ENCODE measurements around the gene DEPDC5. TPM values are rescaled to one million over a fixed set of nuclear protein-coding genes. Genes with fewer than 3 reads are reported as not detected.
"Not testable (repeated sequence)": the region's sequence is repeated elsewhere in the genome, so short reads cannot be mapped to it uniquely, and the experiment has no call there.

Gene DEPDC5
- total RNA-seq, 1 donor from 2014 or later, result 11.8 TPM

DNA sequence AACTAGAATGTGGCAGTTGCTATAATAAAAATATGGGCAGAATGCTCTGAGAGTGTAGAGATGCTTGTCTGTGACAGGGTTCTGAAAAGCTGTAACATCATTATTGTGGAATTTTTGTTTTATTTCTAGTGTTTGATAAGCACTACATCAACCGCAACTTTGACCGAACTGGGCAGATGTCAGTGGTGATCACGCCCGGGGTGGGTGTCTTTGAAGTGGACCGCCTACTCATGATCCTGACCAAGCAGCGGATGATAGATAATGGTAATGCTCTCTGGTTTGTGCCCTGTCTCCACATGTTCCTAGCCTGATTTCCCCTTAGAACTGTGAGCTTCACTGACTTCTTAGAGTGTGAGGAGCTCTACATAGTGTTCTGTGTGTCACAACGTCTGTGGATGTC lies 48.8 kb downstream of the DEPDC5 start:
- DNase-seq (ENCODE audit: low spot score), result no peak
- intact Hi-C loops (cut with DNase I), result loop anchor here (10.0 kb wide), 1 partner anchor 62 kb away; no protein-coding TSS in a partner anchor

DNA sequence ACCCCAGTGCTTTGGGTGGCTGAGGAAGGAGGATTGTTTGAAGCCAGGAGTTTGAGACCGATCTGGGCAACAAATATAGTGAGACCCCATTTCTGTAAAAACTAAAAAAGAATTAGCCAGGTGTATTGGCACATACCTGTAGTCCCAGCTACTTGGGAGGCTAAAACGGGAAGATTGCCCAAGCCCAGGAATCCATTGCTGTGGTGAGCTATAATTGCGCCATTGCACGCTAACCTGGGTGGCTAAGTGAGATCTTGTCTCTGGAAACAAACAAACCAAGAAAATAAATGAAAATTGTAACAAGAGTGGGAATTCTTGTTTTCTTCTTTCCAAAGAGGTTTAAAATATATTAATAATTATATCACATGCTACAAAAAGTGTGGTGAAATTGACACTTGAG lies 52.9 kb downstream of the DEPDC5 start:
- DNase-seq (ENCODE audit: low spot score), result no peak
- intact Hi-C loops (cut with DNase I), result loop anchor here (10.0 kb wide), 1 partner anchor 58 kb away; no protein-coding TSS in a partner anchor

GRCh38 chr22:31812977-31813605 lies 59.3 kb downstream of the DEPDC5 start:
- DNase-seq (ENCODE audit: low spot score), result no peak
- intact Hi-C loops (cut with DNase I), result no loop called here

DNA sequence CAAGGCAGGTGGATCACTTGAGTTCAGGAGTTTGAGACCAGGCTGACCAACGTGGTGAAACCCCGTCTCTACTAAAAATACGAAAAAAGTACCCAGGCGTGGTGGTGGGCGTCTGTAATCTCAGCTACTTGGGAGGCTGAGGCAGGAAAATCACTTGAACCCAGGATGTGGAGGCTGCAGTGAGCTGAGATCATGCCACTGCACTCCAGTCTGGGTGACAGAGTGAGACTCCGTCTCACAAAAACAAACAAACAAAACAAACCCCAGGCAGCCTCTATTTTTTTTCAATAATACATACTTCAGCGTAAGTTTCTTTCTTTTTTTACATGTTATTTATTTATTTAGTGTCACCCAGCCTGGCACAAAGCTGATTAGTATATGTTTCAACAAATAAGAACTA lies 60.1 kb downstream of the DEPDC5 start:
- DNase-seq (ENCODE audit: low spot score); intact Hi-C loops (cut with DNase I): not testable (repeated sequence)

DNA sequence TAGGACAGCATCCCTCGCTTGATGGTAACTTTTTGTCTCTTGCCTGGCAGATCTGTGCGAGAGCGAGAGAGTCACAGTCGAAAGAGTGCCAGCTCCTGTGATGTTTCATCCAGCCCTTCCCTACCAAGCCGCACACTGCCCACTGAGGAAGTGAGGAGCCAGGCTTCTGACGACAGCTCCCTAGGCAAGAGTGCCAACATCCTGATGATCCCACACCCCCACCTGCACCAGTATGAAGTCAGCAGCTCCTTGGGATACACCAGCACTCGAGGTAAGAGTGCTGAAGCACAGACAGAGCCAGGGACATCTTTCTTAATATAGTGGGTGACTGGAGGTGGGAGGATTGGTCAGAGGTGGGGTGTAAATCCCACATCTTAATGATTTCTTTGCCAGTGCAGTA lies 61.1 kb downstream of the DEPDC5 start:
- intact Hi-C loops (cut with DNase I), result no loop called here
- no peak for DNase-seq (ENCODE audit: low spot score)

GRCh38 chr22:31815383-31815814 lies 61.6 kb downstream of the DEPDC5 start:
- intact Hi-C loops (cut with DNase I); DNase-seq (ENCODE audit: low spot score): not testable (repeated sequence)

GRCh38 chr22:31816750-31817149 lies 62.9 kb downstream of the DEPDC5 start:
- intact Hi-C loops (cut with DNase I), result no loop called here
- DNase-seq (ENCODE audit: low spot score), result no peak

GRCh38 chr22:31818481-31819392 lies 64.9 kb downstream of the DEPDC5 start:
- intact Hi-C loops (cut with DNase I), result no loop called here
- DNase-seq (ENCODE audit: low spot score), result no peak

DNA sequence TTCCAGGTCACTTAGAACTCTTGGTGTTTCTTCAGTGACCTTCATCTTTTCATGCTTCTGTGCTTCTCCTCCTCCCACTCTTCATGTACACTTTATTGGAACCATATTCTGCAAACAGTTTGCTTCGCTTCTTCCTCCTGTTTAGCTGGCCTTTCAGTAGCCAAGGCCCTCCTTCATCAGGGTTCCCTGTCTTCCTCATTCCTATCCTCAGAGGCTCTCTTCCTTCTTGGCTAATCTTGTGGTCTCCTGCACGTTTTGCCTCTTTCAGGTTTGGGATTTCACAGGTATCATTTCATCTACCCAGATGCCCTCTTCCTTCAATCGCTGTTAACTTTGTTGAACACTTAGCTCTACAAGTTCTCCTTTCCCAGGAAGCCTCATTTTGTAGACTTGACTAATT lies 66.8 kb downstream of the DEPDC5 start:
- no peak for DNase-seq (ENCODE audit: low spot score)

GRCh38 chr22:31821572-31821971 lies 67.8 kb downstream of the DEPDC5 start:
- no peak for DNase-seq (ENCODE audit: low spot score)
- intact Hi-C loops (cut with DNase I), result no loop called here

More for the DNA sequence above, 66.8 kb downstream of the DEPDC5 start:
- intact Hi-C loops (cut with DNase I), result no loop called here

DNA sequence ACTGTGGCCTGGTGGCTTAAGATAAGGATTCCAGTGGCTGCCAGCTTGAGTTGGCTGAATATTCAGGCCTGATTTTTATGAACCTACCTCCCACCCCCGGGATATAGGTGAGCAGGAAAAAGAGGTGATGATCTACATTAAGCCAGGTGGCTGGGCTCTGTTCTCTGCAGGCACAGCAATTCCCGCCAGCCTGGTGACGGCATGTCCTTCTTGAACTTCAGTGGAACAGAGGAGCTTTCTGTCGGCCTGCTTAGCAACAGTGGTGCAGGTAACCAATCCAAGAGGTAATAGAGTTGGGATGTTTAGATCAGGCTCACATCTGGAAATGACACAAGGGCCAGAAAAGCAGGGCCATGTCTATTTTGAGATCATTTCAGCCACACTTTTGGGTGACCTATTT lies 68.7 kb downstream of the DEPDC5 start:
- intact Hi-C loops (cut with DNase I), result no loop called here
- DNase-seq (ENCODE audit: low spot score), result no peak

GRCh38 chr22:31825513-31825912 lies 71.7 kb downstream of the DEPDC5 start:
- no peak for DNase-seq (ENCODE audit: low spot score)
- intact Hi-C loops (cut with DNase I), result no loop called here

GRCh38 chr22:31826443-31826842 lies 72.6 kb downstream of the DEPDC5 start:
- intact Hi-C loops (cut with DNase I), result no loop called here
- no peak for DNase-seq (ENCODE audit: low spot score)

GRCh38 chr22:31828739-31829138 lies 74.9 kb downstream of the DEPDC5 start:
- intact Hi-C loops (cut with DNase I), result no loop called here
- no peak for DNase-seq (ENCODE audit: low spot score)

DNA sequence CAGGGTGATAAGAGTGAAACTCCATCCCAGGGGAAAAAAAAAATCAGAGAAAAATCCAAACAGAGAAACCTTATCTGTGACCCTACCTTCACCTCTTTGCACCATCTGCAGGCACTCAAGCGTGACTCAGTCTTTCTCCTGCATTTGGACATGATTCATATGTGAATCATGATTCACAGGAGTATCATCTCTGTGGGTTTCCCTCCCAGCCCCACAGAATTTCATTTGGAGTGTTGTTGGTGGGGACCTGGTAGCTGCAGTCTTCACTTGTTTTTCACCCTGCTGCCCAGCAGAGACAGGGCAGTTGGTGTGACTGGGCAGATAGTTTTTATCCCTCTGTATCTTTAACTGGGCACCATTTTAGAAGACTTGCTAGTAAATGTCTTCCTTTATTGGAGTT lies 75.7 kb downstream of the DEPDC5 start:
- DNase-seq (ENCODE audit: low spot score), result no peak

DNA sequence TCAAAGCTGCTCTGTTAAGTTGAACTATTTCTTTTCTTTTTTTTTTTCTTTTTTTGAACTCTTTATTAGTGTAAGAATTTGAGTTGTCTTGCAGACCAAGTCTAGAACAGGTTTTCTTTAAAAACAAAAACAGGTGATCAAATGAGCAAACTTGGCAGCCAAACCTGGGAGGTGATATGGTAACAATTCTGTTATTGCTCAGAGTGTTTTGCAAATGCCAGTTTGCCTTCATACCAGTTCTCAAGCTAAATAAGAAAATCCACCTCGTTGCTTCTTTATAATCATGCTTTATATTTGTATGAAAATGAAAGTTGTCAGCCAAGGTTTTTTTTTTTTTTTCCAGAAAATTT lies 76.9 kb downstream of the DEPDC5 start:
- no peak for DNase-seq (ENCODE audit: low spot score)
- intact Hi-C loops (cut with DNase I), result no loop called here

More for the DNA sequence above, 75.7 kb downstream of the DEPDC5 start:
- intact Hi-C loops (cut with DNase I), result no loop called here

DNA sequence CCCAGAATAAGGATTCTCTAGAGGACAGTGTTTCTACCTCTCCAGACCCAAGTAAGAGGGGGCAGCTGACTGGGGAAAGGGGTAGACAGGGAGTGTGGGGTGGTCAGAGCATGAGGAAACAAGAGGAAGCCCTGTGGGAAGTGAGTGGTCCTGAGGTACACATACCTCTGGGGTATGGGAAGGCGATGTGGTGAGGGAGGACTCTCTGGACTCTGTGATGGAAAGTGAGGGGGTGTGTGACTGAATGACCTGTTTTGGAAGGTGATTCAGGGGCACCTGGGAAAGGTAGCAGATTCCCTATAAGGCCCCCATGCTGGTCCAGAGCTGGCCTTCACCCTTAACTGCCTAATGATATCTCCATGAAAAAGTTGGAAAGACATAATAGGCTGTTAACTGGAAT lies 80.1 kb downstream of the DEPDC5 start:
- intact Hi-C loops (cut with DNase I), result no loop called here
- DNase-seq (ENCODE audit: low spot score), result no peak

GRCh38 chr22:31836010-31836409 lies 82.2 kb downstream of the DEPDC5 start:
- no peak for DNase-seq (ENCODE audit: low spot score)
- intact Hi-C loops (cut with DNase I), result no loop called here

- intact Hi-C loops (cut with DNase I), result no loop called here
Measured at GRCh38 chr22:31838917-31839316, 85.1 kb downstream of the DEPDC5 start.

GRCh38 chr22:31839986-31840385 lies 86.2 kb downstream of the DEPDC5 start:
- DNase-seq (ENCODE audit: low spot score), result no peak
- intact Hi-C loops (cut with DNase I), result no loop called here

More at GRCh38 chr22:31838917-31839316, 85.1 kb downstream of the DEPDC5 start:
- no peak for DNase-seq (ENCODE audit: low spot score)

DNA sequence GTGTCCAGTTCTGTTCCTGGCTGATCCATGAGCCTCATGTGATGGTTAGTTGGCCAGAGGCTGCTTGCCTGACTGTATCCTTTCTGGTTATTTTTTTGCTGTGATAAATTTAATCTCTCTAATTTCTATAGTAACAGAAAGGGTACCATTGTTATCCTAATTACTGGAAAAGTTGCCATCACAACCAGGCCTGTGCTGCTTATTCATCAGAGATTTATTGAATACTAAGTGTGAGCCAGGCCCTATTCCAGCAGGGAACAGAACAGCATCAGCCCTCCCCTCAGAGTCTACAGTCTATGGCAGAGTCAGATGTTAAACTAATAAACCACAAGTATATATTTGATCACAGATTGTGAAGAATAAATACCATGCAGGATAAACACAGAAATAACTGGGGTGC lies 86.8 kb downstream of the DEPDC5 start:
- intact Hi-C loops (cut with DNase I), result no loop called here
- no peak for DNase-seq (ENCODE audit: low spot score)
